Measurements from ENCODE around the gene IRF1. TPM values are rescaled to one million over a fixed set of nuclear protein-coding genes. Genes with fewer than 3 reads are reported as not detected.

IRF1 gene
- total RNA-seq, 4 donors from 2014 or later, result 20.6 to 289 (median 29.6) TPM

GRCh38 chr5:132467287-132467984 is 23.1 kb downstream of the IRF1 start:
- Histone ChIP-seq H3K4me3 (no peak overlapping the region), H3K4me1 (peaks cover 44 to 68% (median 60%) of the 10 kb centered on the region in 4 donors), H3K9me3 (no peaks in the 10 kb centered on the region), H3K27ac (replicated peaks in 1 of 4) (peak overlapping the region in 1 of 4 donors; percentile 48), H3K36me3 (peaks cover 0 to 28% (median 4%) of the 10 kb centered on the region in 4 donors), H3K27me3 (no peaks in the 10 kb centered on the region)
- 67% methylated on average over 4 of the region's 4 CpGs for WGBS
- TF ChIP-seq, protein P1, sequence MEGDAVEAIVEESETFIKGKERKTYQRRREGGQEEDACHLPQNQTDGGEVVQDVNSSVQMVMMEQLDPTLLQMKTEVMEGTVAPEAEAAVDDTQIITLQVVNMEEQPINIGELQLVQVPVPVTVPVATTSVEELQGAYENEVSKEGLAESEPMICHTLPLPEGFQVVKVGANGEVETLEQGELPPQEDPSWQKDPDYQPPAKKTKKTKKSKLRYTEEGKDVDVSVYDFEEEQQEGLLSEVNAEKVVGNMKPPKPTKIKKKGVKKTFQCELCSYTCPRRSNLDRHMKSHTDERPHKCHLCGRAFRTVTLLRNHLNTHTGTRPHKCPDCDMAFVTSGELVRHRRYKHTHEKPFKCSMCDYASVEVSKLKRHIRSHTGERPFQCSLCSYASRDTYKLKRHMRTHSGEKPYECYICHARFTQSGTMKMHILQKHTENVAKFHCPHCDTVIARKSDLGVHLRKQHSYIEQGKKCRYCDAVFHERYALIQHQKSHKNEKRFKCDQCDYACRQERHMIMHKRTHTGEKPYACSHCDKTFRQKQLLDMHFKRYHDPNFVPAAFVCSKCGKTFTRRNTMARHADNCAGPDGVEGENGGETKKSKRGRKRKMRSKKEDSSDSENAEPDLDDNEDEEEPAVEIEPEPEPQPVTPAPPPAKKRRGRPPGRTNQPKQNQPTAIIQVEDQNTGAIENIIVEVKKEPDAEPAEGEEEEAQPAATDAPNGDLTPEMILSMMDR (IDR thresholded peaks at IDR 0.05), result no peak
- TF ChIP-seq EP300 (IDR thresholded peaks at IDR 0.05) (no peak), POLR2A (IDR thresholded peaks at IDR 0.05; ENCODE audit: low read depth) (no peak)
- no peak for DNase-seq (ENCODE audit: extremely low spot score)
- intact Hi-C loops (cut with DNase I), result no loop called here

DNA sequence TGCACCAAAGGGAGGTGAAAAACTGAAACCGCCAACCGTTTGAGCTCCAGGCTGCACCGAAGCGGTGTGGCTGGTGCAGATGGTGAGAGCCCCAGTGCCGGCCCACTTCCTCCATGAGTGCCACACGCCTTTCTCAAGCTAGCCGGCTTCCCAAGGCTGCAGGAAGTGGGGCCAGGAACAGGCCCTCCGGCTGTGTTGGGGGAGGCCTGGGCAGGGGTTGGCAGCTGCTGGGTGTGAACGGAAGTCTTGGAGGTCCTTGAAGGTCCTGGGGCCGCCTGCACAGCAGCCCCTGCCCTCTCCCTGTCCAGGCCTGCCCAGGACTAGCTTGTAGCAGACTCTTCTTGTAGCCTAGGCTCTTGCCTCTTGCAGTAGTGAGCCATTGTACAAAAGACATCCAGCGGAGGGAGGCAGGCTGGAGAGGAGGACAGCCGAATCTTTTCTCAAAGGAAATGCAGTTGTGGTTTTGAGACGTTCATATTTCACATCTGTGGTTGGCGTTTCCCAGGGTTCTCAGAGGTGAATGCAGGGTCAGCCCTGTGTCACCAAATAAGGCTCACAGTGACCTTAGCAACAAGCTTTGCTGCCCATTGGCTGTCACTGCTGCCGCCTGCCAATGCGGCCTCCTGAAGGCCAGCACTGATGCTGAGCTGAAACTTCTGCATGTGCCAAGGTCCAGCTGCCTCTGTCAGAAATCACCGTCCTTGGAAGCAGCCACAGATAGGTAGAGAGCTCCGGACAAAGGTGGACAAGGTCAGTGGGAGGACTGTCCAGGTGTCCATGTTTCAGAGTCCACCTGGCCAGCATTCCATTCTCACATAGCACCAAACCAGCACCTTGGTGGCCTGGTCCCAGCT is 23.9 kb downstream of the IRF1 start:
- WGBS, result 67% methylated on average over 12 of the region's 18 CpGs
- H3K36me3 ChIP-seq, result peaks cover 0 to 28% (median 4%) of the 10 kb centered on the region in 4 donors
- peaks cover 44 to 69% (median 60%) of the 10 kb centered on the region in 4 donors for H3K4me1 ChIP-seq
- no peaks in the 10 kb centered on the region for H3K9me3 ChIP-seq
- intact Hi-C loops (cut with DNase I), result no loop called here
- TF ChIP-seq POLR2A (IDR thresholded peaks at IDR 0.05; ENCODE audit: low read depth), result no peak
- TF ChIP-seq POLR2AphosphoS5 (IDR thresholded peaks at IDR 0.05), result no peak
- TF ChIP-seq, protein P1 (IDR thresholded peaks at IDR 0.05), result no peak
- no peak for TF ChIP-seq EP300 (IDR thresholded peaks at IDR 0.05)
- peak overlapping the region in 3 of 4 donors; percentile 5 to 54 (median 48) for H3K27ac ChIP-seq (replicated peaks in 1 of 4)
- no peak for DNase-seq (ENCODE audit: extremely low spot score)
- H3K4me3 ChIP-seq, result peak overlapping the region in 1 of 4 donors; percentile 8
- H3K27me3 ChIP-seq, result no peaks in the 10 kb centered on the region

DNA sequence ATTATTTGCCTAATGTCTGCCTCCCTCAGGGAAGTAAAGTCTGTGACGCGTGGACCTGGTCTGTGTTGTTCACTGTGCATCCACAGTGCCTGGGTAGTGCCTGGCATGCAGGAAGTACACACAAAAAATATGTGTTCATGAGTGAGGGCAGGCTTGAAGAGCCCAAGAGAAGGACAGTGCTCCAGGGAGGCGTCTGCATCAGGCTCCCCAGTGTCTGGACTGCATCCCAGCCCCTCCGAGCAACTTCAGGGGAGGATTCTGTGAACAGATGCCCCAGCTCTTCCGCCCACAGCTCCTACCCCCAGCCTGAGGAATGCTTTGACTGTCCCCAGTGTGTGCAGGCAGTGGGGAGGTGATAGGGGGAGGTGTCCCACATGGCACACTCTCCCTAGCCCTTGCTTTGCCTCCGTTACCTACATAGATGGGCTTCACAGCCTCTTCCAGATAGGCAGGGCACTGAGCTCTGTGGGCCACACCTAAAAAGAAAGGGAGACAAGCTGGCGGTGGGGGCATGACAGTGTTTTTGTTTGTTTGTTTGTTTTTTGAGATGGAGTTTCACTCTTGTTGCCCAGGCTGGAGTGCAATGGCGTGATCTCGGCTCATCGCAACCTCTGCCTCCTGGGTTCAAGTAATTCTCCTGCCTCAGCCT is 25.4 kb downstream of the IRF1 start:
- H3K9me3 ChIP-seq, result no peaks in the 10 kb centered on the region
- no peaks in the 10 kb centered on the region for H3K27me3 ChIP-seq
- peaks cover 0 to 26% (median 1%) of the 10 kb centered on the region in 4 donors for H3K36me3 ChIP-seq
- intact Hi-C loops (cut with DNase I), result no loop called here
- no peak for DNase-seq (ENCODE audit: extremely low spot score)
- H3K4me1 ChIP-seq, result peaks cover 52 to 75% (median 58%) of the 10 kb centered on the region in 4 donors
- TF ChIP-seq EP300 (IDR thresholded peaks at IDR 0.05) (no peak), POLR2A (IDR thresholded peaks at IDR 0.05; ENCODE audit: low read depth) (no peak), POLR2AphosphoS5 (IDR thresholded peaks at IDR 0.05) (no peak)
- TF ChIP-seq, protein P1 (IDR thresholded peaks at IDR 0.05), result no peak
- H3K4me3 ChIP-seq, result no peak overlapping the region
- H3K27ac ChIP-seq (replicated peaks in 1 of 4), result peak overlapping the region; percentile 58 to 75 (median 69)
- 80% methylated on average over 10 of the region's 10 CpGs for WGBS

GRCh38 chr5:132464156-132464939 is 26.2 kb downstream of the IRF1 start:
- intact Hi-C loops (cut with DNase I), result no loop called here
- 41% methylated on average over 11 of the region's 15 CpGs for WGBS
- peaks cover 58 to 79% (median 65%) of the 10 kb centered on the region in 4 donors for H3K4me1 ChIP-seq
- no peaks in the 10 kb centered on the region for H3K9me3 ChIP-seq
- DNase-seq (ENCODE audit: extremely low spot score), result no peak
- TF ChIP-seq POLR2AphosphoS5 (IDR thresholded peaks at IDR 0.05) (no peak), POLR2A (IDR thresholded peaks at IDR 0.05; ENCODE audit: low read depth) (no peak), EP300 (IDR thresholded peaks at IDR 0.05) (no peak)
- TF ChIP-seq, protein P1 (IDR thresholded peaks at IDR 0.05), result peak; percentile 24 to 44 (median 36)
- H3K27ac ChIP-seq (replicated peaks in 1 of 4), result peak overlapping the region; percentile 58 to 75 (median 69)
- H3K27me3 ChIP-seq, result no peaks in the 10 kb centered on the region
- H3K36me3 ChIP-seq, result peaks cover 0 to 24% (median 2%) of the 10 kb centered on the region in 4 donors
- H3K4me3 ChIP-seq, result peak overlapping the region; percentile 23 to 43 (median 33)
